Measurements from ENCODE around the gene SOX18. TPM values are rescaled to one million over a fixed set of nuclear protein-coding genes. Genes with fewer than 3 reads are reported as not detected.

SOX18 gene
- total and polyA plus RNA-seq, 2 of the 8 experiments (the other 6 are each of a cell fraction or from before 2014, with no cell fraction given), result 0.09 TPM; not detected in 1

- TF ChIP-seq POU5F1 (IDR thresholded peaks at IDR 0.05; ENCODE audit: low read depth, low read length) (no peak), SP4 (IDR thresholded peaks at IDR 0.05; ENCODE audit: low read length) (no peak), CTBP2 (IDR thresholded peaks at IDR 0.05; ENCODE audit: borderline replicate concordance, insufficient read depth, insufficient read length, low read length) (no peak), TAF7 (optimal IDR thresholded peaks at IDR 0.05; ENCODE audit: borderline replicate concordance, low read depth, low read length) (no peak), TEAD4 (IDR thresholded peaks at IDR 0.05; ENCODE audit: low read depth, low read length) (no peak), HDAC6 (IDR thresholded peaks at IDR 0.05; ENCODE audit: low read depth, low read length) (no peak), EZH2 (IDR thresholded peaks at IDR 0.05; ENCODE audit: low read depth, low read length, severe bottlenecking) (no peak), SIRT6 (IDR thresholded peaks at IDR 0.05; ENCODE audit: low read length) (no peak), RNF2 (IDR thresholded peaks at IDR 0.05; ENCODE audit: borderline replicate concordance, low read depth, low read length, missing control alignments, poor library complexity, severe bottlenecking) (no peak)
These were observed 2.3 kb upstream of the SOX18 start (continued) for GRCh38 chr20:64051561-64052325.

Measured in H1 (cell line).